Gastrocnemius medialis (tissue), 4 donors: Measurements from ENCODE around the gene FALEC. TPM values are rescaled to one million over a fixed set of nuclear protein-coding genes. Genes with fewer than 3 reads are reported as not detected.

Experiments used
- ATAC-seq, 2 donors: fragments of 150-250 bp; one replicate each; pipeline ENCODE4 v1.9.1; 2016
- DNase-seq, 2 donors: peaks; one replicate each; pipeline ENCODE4 v3.0.0-alpha.2; 2019
- H3K27ac ChIP-seq, 4 donors: fragments of 200-600 bp; sonication (generic); 1 replicate in 1 of 4; 2 replicates in 3 of 4; pipeline ENCODE4 v1.5.1; 2016 to 2018; ENCODE audit warnings: mild to moderate bottlenecking in 2 of 4, moderate library complexity in 1 of 4
- H3K27me3 ChIP-seq, 3 donors: fragments of 200-600 bp; sonication (generic) in 2 of 3; 1 replicate in 1 of 3; 2 replicates in 2 of 3; pipeline versions ENCODE4 v1.5.1 to v1.6.0; 2016 to 2019; ENCODE audit warnings: mild to moderate bottlenecking in 1 of 3, moderate library complexity in 1 of 3
- H3K36me3 ChIP-seq, 2 donors: fragments of 200-600 bp; sonication (generic) in 1 of 2; one replicate each; pipeline ENCODE4 v1.5.1; 2017 to 2018
- H3K4me1 ChIP-seq, 2 donors: fragments of 200-600 bp; sonication (generic) in 1 of 2; one replicate each; pipeline ENCODE4 v1.5.1; 2016 to 2017; ENCODE audit warnings: mild to moderate bottlenecking in 2 of 2
- H3K4me3 ChIP-seq, 4 donors: fragments of 200-600 bp; sonication (generic) in 3 of 4; 1 replicate in 1 of 4; 2 replicates in 3 of 4; pipeline ENCODE4 v1.5.1; 2016 to 2019; ENCODE audit warnings: mild to moderate bottlenecking in 2 of 4
- H3K9me3 ChIP-seq, 3 donors: fragments of 200-600 bp; sonication (generic) in 2 of 3; 1 replicate in 1 of 3; 2 replicates in 2 of 3; pipeline ENCODE4 v1.5.1; 2016 to 2019
- CTCF ChIP-seq, 5 experiments: fragments of 450-650 bp in 3 of 5; fragments of 200-600 bp in 2 of 5; sonication (generic) in 2 of 5; IDR thresholded peaks in 4 of 5; conservative IDR thresholded peaks in 1 of 5; 1 replicate in 4 of 5; 2 replicates in 1 of 5; pipeline ENCODE4 v1.5.1; 2016 to 2019; ENCODE audit warnings: antibody characterized with exemption in 5 of 5, mild to moderate bottlenecking in 3 of 5, moderate library complexity in 3 of 5
- POLR2A ChIP-seq, 2 donors: fragments of 450-650 bp; IDR thresholded peaks; one replicate each; pipeline ENCODE4 v1.6.1; 2017; ENCODE audit warnings: antibody characterized with exemption in 2 of 2, mild to moderate bottlenecking in 2 of 2, moderate library complexity in 2 of 2
- in situ Hi-C, 4 donors: fragments of 200-750 bp; cut with MboI; loops; one replicate each; pipeline versions ENCODE4 v1.15.0 to v1.8.0; 2017; ENCODE audit warnings: low sequenced_read_pairs in 4 of 4
- intact Hi-C: fragments of 100-400 bp; cut with DNase I; formaldehyde crosslinking; loops from one replicate; pipeline ENCODE4 v1.15.1; 2023; ENCODE audit warnings: low total_unique reads
- total RNA-seq, 4 donors: library from RNA; depleted of rRNA; stranded (reverse); fragments of >200 nt; gene quantifications; one replicate each; pipeline versions ENCODE4 v1.1.0 to v1.2.3, GENCODE V29; 2016

FALEC gene
- total RNA-seq, 4 donors from 2014 or later = not detected

- no peaks in the 10 kb centered on the region for H3K9me3 ChIP-seq
- in situ Hi-C loops = loop anchor here in 3 of 4 donors (5.0 to 10.0 kb wide), 2 partner anchors 65 to 67 kb away; partner anchors contain the start of gene ENSA (in 3 of the 3)
- peak overlapping the region; percentile 19 to 75 (median 69) for H3K4me3 ChIP-seq
- H3K36me3 ChIP-seq = no peaks in the 10 kb centered on the region
- DNase-seq = peak; percentile 67 to 85
- H3K27me3 ChIP-seq = no peaks in the 10 kb centered on the region
- peaks cover 49 to 50% of the 10 kb centered on the region in 2 donors for H3K4me1 ChIP-seq
- intact Hi-C loops = loop anchor here (1.0 to 10.0 kb wide), 9 partner anchors 25 to 587 kb away; partner anchors contain the start of genes ARNT, CERS2, CIART and GOLPH3L
- peak overlapping the region; percentile 100 for H3K27ac ChIP-seq
- peak; percentile 16 to 25 for ATAC-seq
- TF ChIP-seq CTCF (IDR thresholded peaks at IDR 0.05 in 4 of 5, conservative IDR thresholded peaks at IDR 0.05 in 1 of 5) = peak; percentile 89 to 97 (median 96)
- TF ChIP-seq POLR2A (IDR thresholded peaks at IDR 0.05) = no peak
Observed at GRCh38 chr1:150560011-150560438, 44.5 kb downstream of the FALEC start.

DNA sequence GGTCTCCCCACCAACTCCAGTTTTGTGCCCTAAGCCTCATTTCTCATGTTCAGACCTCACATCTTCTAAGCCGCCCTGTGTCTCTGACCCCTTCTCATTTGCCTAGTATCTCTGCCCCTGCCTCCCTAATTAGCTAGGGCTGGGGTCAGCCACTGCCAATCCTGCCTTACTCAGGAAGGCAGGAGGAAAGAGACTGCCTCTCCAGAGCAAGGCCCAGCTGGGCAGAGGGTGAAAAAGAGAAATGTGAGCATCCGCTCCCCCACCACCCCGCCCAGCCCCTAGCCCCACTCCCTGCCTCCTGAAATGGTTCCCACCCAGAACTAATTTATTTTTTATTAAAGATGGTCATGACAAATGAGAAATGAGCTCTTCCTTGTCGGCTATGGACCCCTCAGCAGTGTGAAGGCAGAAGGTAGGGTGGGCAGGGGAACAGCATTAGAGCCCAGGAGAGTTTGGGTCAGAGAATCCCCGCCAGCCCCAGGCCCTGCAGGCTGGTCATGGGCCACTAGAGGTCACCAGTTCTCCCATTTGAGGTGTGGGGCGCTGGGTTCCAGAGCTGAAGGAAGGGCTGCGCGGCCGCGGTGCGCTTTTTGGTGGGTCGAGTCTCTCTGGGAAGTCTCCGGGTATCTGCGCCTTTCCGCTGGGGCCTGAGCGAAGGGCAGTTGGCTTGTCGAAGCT is 45.2 kb downstream of the FALEC start:
- H3K27ac ChIP-seq = peak overlapping the region; percentile 100
- H3K4me1 ChIP-seq = peaks cover 56 to 57% of the 10 kb centered on the region in 2 donors
- peak overlapping the region; percentile 68 to 75 (median 71) for H3K4me3 ChIP-seq
- H3K36me3 ChIP-seq = no peaks in the 10 kb centered on the region
- in situ Hi-C loops = loop anchor here in 3 of 4 donors (5.0 to 10.0 kb wide), 2 partner anchors 64 to 67 kb away; partner anchors contain the start of gene ENSA (in 3 of the 3)
- ATAC-seq (peak; percentile 59), DNase-seq (peak; percentile 86 to 90)
- no peak for TF ChIP-seq POLR2A (IDR thresholded peaks at IDR 0.05)
- TF ChIP-seq CTCF (IDR thresholded peaks at IDR 0.05 in 4 of 5, conservative IDR thresholded peaks at IDR 0.05 in 1 of 5) = peak; percentile 91 to 93 (median 91)
- intact Hi-C loops = loop anchor here (1.0 to 10.0 kb wide), 12 partner anchors 19 to 587 kb away; partner anchors contain the start of genes ARNT, CERS2, CIART and ENSA
- H3K27me3 ChIP-seq = no peaks in the 10 kb centered on the region
- no peaks in the 10 kb centered on the region for H3K9me3 ChIP-seq

- Histone ChIP-seq H3K9me3 (no peaks in the 10 kb centered on the region), H3K4me3 (peak overlapping the region; percentile 68 to 75 (median 71)), H3K4me1 (peaks cover 63 to 64% of the 10 kb centered on the region in 2 donors), H3K27me3 (no peaks in the 10 kb centered on the region), H3K36me3 (no peaks in the 10 kb centered on the region), H3K27ac (peak overlapping the region; percentile 100)
- DNase-seq (peak; percentile 96 to 98), ATAC-seq (peak; percentile 71 to 82)
- intact Hi-C loops = loop anchor here (1.0 to 10.0 kb wide), 11 partner anchors 18 to 586 kb away; partner anchors contain the start of genes ARNT, CERS2, CIART and ENSA
- peak; percentile 83 to 96 for TF ChIP-seq POLR2A (IDR thresholded peaks at IDR 0.05)
- peak in 2 of 5 experiments; percentile 32 to 53 for TF ChIP-seq CTCF (IDR thresholded peaks at IDR 0.05 in 4 of 5, conservative IDR thresholded peaks at IDR 0.05 in 1 of 5)
- in situ Hi-C loops = loop anchor here in 3 of 4 donors (5.0 to 10.0 kb wide), 2 partner anchors 63 to 66 kb away; partner anchors contain the start of gene ENSA (in 3 of the 3)
Observed at GRCh38 chr1:150561254-150561973, 45.9 kb downstream of the FALEC start.

- Histone ChIP-seq H3K4me1 (peaks cover 69 to 70% of the 10 kb centered on the region in 2 donors), H3K27me3 (no peaks in the 10 kb centered on the region), H3K27ac (peak overlapping the region; percentile 100), H3K9me3 (no peaks in the 10 kb centered on the region), H3K4me3 (peak overlapping the region; percentile 68 to 75 (median 71)), H3K36me3 (no peaks in the 10 kb centered on the region)
- ATAC-seq (peak; percentile 54 to 63), DNase-seq (peak; percentile 94)
- no peak for TF ChIP-seq POLR2A (IDR thresholded peaks at IDR 0.05)
- no peak for TF ChIP-seq CTCF (IDR thresholded peaks at IDR 0.05 in 4 of 5, conservative IDR thresholded peaks at IDR 0.05 in 1 of 5)
- in situ Hi-C loops (loop anchor here in 3 of 4 donors (5.0 to 10.0 kb wide), 2 partner anchors 63 to 65 kb away; partner anchors contain the start of gene ENSA (in 3 of the 3)), intact Hi-C loops (loop anchor here (1.0 to 10.0 kb wide), 11 partner anchors 17 to 585 kb away; partner anchors contain the start of genes ARNT, CERS2, CIART and ENSA)
Observed at GRCh38 chr1:150561974-150562445, 46.5 kb downstream of the FALEC start.
